B cell (primary cell): ENCODE data around the gene TIGD3. TPM values are rescaled to one million over a fixed set of nuclear protein-coding genes. Genes with fewer than 3 reads are reported as not detected.

Experiments
- ATAC-seq: fragments of 200-7000 bp; cut with Tn5 transposase; one replicate; pipeline ENCODE4 v1.10.0; 2021; ENCODE audit warnings: low read depth, mild to moderate bottlenecking, moderate number of reproducible peaks, moderate library complexity
- CTCF ChIA-PET: fragments of 350-600 bp; sonication (Branson Sonifier 250); formaldehyde crosslinking; loops from one replicate; lab custom pipeline; 2021; ENCODE audit warnings: antibody characterized with exemption, inconsistent platforms; lab: Charles Lee
- POLR2A ChIA-PET: fragments of 350-600 bp; sonication (Branson Sonifier 250); formaldehyde crosslinking; loops from one replicate; lab custom pipeline; 2021; ENCODE audit warnings: antibody characterized with exemption; lab: Charles Lee
- DNase-seq: peaks from one replicate; pipeline ENCODE4 v3.0.0; 2013
- H2AFZ ChIP-seq: 2 replicates; pipeline ENCODE4 v1.6.1; 2012; ENCODE audit warnings: mild to moderate bottlenecking, low read depth, low read length; ENCODE audit not compliant: insufficient read depth, poor library complexity, severe bottlenecking
- H3K27ac ChIP-seq, 2 donors: 1 replicate in 1 of 2; 2 replicates in 1 of 2; pipeline ENCODE4 v1.5.1; 2012 to 2013; ENCODE audit warnings: low read length in 2 of 2, mild to moderate bottlenecking in 2 of 2, moderate library complexity in 1 of 2
- H3K27me3 ChIP-seq, 4 experiments: fragments of 200-600 bp in 1 of 4; sonication (generic) in 1 of 4; replicated peaks in 1 of 4; 1 replicate in 2 of 4; 2 replicates in 2 of 4; pipeline versions ENCODE4 v1.6.1 to v1.7.0; 2013 to 2016; ENCODE audit warnings: low read length in 3 of 4, mild to moderate bottlenecking in 2 of 4, mixed read lengths in 1 of 4, moderate library complexity in 1 of 4; ENCODE audit not compliant: insufficient read depth in 4 of 4, control insufficient read depth in 3 of 4; ENCODE audit errors: control extremely low read depth in 1 of 4
- H3K36me3 ChIP-seq, 2 experiments: replicated peaks in 1 of 2; 1 replicate in 1 of 2; 2 replicates in 1 of 2; pipeline versions ENCODE4 v1.6.1 to v1.7.1; 2013; ENCODE audit warnings: low read length in 1 of 2; ENCODE audit not compliant: insufficient read depth in 2 of 2, control insufficient read depth in 1 of 2; ENCODE audit errors: control extremely low read depth in 1 of 2, extremely low read depth in 1 of 2
- H3K4me1 ChIP-seq, 2 donors: fragments of 200-600 bp in 1 of 2; sonication (generic) in 1 of 2; 1 replicate in 1 of 2; 2 replicates in 1 of 2; pipeline versions ENCODE4 v1.5.1 to v1.6.1; 2013 to 2017; ENCODE audit warnings: low read length in 2 of 2; ENCODE audit not compliant: control insufficient read depth in 2 of 2, insufficient read depth in 2 of 2
- H3K4me2 ChIP-seq: replicated peaks from 2 replicates; pipeline ENCODE3; 2012; ENCODE audit warnings: mild to moderate bottlenecking, low read depth, low read length; ENCODE audit not compliant: poor library complexity, severe bottlenecking
- H3K4me3 ChIP-seq, 5 experiments: fragments of 200-600 bp in 1 of 5; sonication (generic) in 1 of 5; 1 replicate in 3 of 5; 2 replicates in 2 of 5; pipeline versions ENCODE4 v1.5.1 to v1.7.0; 2011 to 2016; ENCODE audit warnings: low read length in 4 of 5, mild to moderate bottlenecking in 4 of 5, low read depth in 2 of 5, control low read depth in 1 of 5, moderate library complexity in 1 of 5; ENCODE audit not compliant: insufficient read depth in 1 of 5; ENCODE audit errors: control extremely low read depth in 1 of 5, extremely low read depth in 1 of 5
- H3K79me2 ChIP-seq: fragments of 200-600 bp; sonication (generic); one replicate; pipeline ENCODE4 v1.6.0; 2016; ENCODE audit warnings: low read length; ENCODE audit not compliant: control insufficient read depth, insufficient read depth
- H3K9ac ChIP-seq: fragments of 200-600 bp; sonication (generic); 2 replicates; pipeline ENCODE4 v1.6.1; 2017; ENCODE audit warnings: mild to moderate bottlenecking, low read length, moderate library complexity
- H3K9me3 ChIP-seq, 3 donors: one replicate each; pipeline versions ENCODE4 v1.6.1 to v1.7.1; 2013; ENCODE audit warnings: low read length in 2 of 3; ENCODE audit not compliant: control insufficient read depth in 2 of 3, insufficient read depth in 1 of 3; ENCODE audit errors: control extremely low read depth in 1 of 3
- H4K20me1 ChIP-seq: 2 replicates; pipeline ENCODE4 v1.6.0; 2012; ENCODE audit warnings: mild to moderate bottlenecking, low read length; ENCODE audit not compliant: insufficient read depth, control insufficient read depth, poor library complexity, severe bottlenecking
- H3K27ac Mint-ChIP-seq: one replicate; pipeline ENCODE4 v1.8.0; 2021; ENCODE audit warnings: mixed read lengths
- H3K27me3 Mint-ChIP-seq: one replicate; pipeline ENCODE4 v1.8.0; 2021; ENCODE audit warnings: mixed read lengths
- H3K4me1 Mint-ChIP-seq: one replicate; pipeline ENCODE4 v1.8.0; 2021; ENCODE audit warnings: mixed read lengths
- H3K4me3 Mint-ChIP-seq: one replicate; pipeline ENCODE4 v1.8.0; 2021; ENCODE audit warnings: mixed read lengths
- H3K9me3 Mint-ChIP-seq: one replicate; pipeline ENCODE4 v1.8.0; 2022; ENCODE audit warnings: mixed read lengths; ENCODE audit not compliant: insufficient read depth
- EZH2 ChIP-seq: IDR thresholded peaks from 2 replicates; pipeline ENCODE4 v1.6.1; 2012; ENCODE audit warnings: borderline replicate concordance, low read depth, mild to moderate bottlenecking, moderate library complexity, low read length; ENCODE audit not compliant: insufficient read depth, poor library complexity, severe bottlenecking
- WGBS: methylation state at CpG from one replicate; pipeline ENCODE4 v1.1.5; 2013; ENCODE audit warnings: missing lambda C conversion rate; ENCODE audit not compliant: insufficient coverage; 5-methylcytosine and 5-hydroxymethylcytosine counted together
- intact Hi-C: fragments of 100-400 bp; cut with micrococcal nuclease; formaldehyde crosslinking; loops from one replicate; pipeline ENCODE4 v1.10.0; 2022
- polyA plus RNA-seq: library from polyadenylated mRNA; depleted of rRNA; stranded (reverse); fragments of >200 nt; gene quantifications from 2 replicates; pipeline ENCODE4 v1.2.3, GENCODE V29; 2012
- total RNA-seq, 2 donors: library from RNA; stranded (reverse); fragments of 120-200 nt in 1 of 2; gene quantifications; 1 replicate in 1 of 2; 2 replicates in 1 of 2; pipeline versions ENCODE4 v1.2.3 to v1.2.4, GENCODE V29; 2013 to 2022
- TF ChIP-seq, protein P1 (sequence below): fragments of 200-600 bp; IDR thresholded peaks from one replicate; pipeline ENCODE4 v1.8.0; 2022; ENCODE audit warnings: antibody characterized with exemption, mild to moderate bottlenecking

The TIGD3 gene
- total and polyA plus RNA-seq, 2 donors (not counting 1 experiment from before 2014, with no cell fraction given), result 3.8 to 6.1 TPM

DNA sequence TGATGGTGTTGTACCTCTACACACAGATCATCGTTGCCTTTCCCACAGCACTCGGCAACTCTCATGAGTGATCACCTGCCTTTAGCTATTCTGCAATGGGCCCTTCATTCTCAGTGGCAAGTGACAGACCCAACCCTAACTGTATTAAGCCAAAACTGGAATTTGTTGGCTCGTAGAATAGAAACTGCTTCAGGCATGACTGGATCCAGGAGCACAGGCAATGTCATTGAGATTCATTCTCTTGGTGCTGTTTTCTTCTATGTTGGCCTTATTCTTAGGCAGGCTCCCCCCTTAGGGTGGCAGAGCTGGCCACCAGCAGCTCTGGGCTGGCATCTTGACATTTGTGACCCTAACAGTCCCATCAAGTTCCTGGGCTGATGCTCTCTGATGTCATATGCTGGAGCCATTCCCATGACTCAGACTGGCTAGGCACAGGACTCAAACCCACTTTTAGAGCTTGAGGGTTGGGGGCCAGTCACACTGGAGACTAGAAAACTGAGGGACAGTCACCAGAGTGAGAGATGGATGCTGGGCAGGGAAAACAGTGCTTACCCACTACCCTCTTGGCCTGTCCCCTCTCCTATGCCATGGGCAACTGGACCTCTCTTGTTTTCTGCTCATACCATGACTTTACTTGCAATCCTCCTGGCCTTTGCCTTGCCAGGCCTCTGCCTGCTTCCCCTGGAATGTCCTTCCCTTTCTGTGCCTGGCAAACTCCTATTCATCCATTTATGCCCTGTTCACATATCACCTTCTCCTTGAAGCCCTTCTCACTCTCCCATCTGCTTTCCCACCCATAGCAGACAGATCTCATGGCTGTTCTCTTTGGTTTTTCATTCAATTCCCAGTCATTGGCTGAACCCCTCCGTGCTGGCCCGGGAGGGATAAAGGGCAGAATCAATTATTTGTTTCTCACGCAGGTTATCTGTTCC is 47.0 kb upstream of the TIGD3 start:
- H3K27me3 ChIP-seq, result no peaks in the 10 kb centered on the region
- ChIA-PET CTCF (interaction anchor here (0.7 kb wide), 1 partner anchor 8 kb away, joined by 3 read pairs; no protein-coding TSS in a partner anchor), POLR2A (no interaction called here)
- no peak overlapping the region for H3K27ac ChIP-seq
- H3K4me3 ChIP-seq, result no peak overlapping the region
- H3K27me3 Mint-ChIP-seq, result no peaks in the 10 kb centered on the region
- H3K4me3 Mint-ChIP-seq, result no peak overlapping the region
- intact Hi-C loops, result no loop called here
- no peak overlapping the region for H3K4me2 ChIP-seq
- TF ChIP-seq EZH2, result no peak
- TF ChIP-seq, protein P1, sequence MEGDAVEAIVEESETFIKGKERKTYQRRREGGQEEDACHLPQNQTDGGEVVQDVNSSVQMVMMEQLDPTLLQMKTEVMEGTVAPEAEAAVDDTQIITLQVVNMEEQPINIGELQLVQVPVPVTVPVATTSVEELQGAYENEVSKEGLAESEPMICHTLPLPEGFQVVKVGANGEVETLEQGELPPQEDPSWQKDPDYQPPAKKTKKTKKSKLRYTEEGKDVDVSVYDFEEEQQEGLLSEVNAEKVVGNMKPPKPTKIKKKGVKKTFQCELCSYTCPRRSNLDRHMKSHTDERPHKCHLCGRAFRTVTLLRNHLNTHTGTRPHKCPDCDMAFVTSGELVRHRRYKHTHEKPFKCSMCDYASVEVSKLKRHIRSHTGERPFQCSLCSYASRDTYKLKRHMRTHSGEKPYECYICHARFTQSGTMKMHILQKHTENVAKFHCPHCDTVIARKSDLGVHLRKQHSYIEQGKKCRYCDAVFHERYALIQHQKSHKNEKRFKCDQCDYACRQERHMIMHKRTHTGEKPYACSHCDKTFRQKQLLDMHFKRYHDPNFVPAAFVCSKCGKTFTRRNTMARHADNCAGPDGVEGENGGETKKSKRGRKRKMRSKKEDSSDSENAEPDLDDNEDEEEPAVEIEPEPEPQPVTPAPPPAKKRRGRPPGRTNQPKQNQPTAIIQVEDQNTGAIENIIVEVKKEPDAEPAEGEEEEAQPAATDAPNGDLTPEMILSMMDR, result no peak
- no peak overlapping the region for H2AFZ ChIP-seq
- H3K9me3 ChIP-seq, result no peaks in the 10 kb centered on the region
- H3K9ac ChIP-seq, result no peak overlapping the region
- no peaks in the 10 kb centered on the region for H3K36me3 ChIP-seq
- H3K4me1 ChIP-seq, result no peaks in the 10 kb centered on the region
- no peaks in the 10 kb centered on the region for H3K9me3 Mint-ChIP-seq
- no peak for DNase-seq
- no peaks in the 10 kb centered on the region for H3K4me1 Mint-ChIP-seq
- H4K20me1 ChIP-seq, result no peaks in the 10 kb centered on the region
- WGBS, result 96% methylated on average over 6 of the region's 6 CpGs
- H3K79me2 ChIP-seq, result no peaks in the 10 kb centered on the region
- no peak overlapping the region for H3K27ac Mint-ChIP-seq
- ATAC-seq, result no peak

GRCh38 chr11:65308281-65308891 is 46.2 kb upstream of the TIGD3 start:
- Histone ChIP-seq H3K4me2 (no peak overlapping the region), H3K27me3 (peaks cover 0 to 2% (median under 1%) of the 10 kb centered on the region in 4 experiments), H4K20me1 (no peaks in the 10 kb centered on the region), H3K4me3 (no peak overlapping the region), H3K9me3 (no peaks in the 10 kb centered on the region), H3K9ac (no peak overlapping the region), H3K4me1 (no peaks in the 10 kb centered on the region), H3K36me3 (no peaks in the 10 kb centered on the region), H3K27ac (no peak overlapping the region), H3K79me2 (no peaks in the 10 kb centered on the region), H2AFZ (no peak overlapping the region)
- H3K27ac Mint-ChIP-seq, result no peak overlapping the region
- POLR2A ChIA-PET, result no interaction called here
- 31% methylated on average over 4 of the region's 7 CpGs for WGBS
- ATAC-seq (no peak), DNase-seq (no peak)
- CTCF ChIA-PET, result no interaction called here
- peaks cover under 1% of the 10 kb centered on the region for H3K27me3 Mint-ChIP-seq
- H3K4me3 Mint-ChIP-seq, result no peak overlapping the region
- intact Hi-C loops, result no loop called here
- no peaks in the 10 kb centered on the region for H3K4me1 Mint-ChIP-seq
- H3K9me3 Mint-ChIP-seq, result no peaks in the 10 kb centered on the region
- TF ChIP-seq, protein P1, result no peak
- no peak for TF ChIP-seq EZH2
